GM18870 (cell line): Measurements from ENCODE around the gene GLRX2.
"Not testable (repeated sequence)": the region's sequence is repeated elsewhere in the genome, so short reads cannot be mapped to it uniquely, and the experiment has no call there.

ENCODE experiments used
- ATAC-seq: cut with Tn5 transposase; IDR thresholded peaks from one replicate; pipeline ENCODE4 v1.9.1; 2021; ENCODE audit warnings: moderate library complexity; ENCODE audit not compliant: unreplicated experiment

The GLRX2 gene

GRCh38 chr1:193104907-193105820, at the start of gene GLRX2:
TSS of gene GLRX2 (minus strand) at chr1:193105414. CDS start at chr1:193105382, 32 bp downstream.
- peak; percentile 78 for ATAC-seq

GRCh38 chr1:193144999-193145398, 39.8 kb upstream of the GLRX2 start:
- ATAC-seq, result no peak

DNA sequence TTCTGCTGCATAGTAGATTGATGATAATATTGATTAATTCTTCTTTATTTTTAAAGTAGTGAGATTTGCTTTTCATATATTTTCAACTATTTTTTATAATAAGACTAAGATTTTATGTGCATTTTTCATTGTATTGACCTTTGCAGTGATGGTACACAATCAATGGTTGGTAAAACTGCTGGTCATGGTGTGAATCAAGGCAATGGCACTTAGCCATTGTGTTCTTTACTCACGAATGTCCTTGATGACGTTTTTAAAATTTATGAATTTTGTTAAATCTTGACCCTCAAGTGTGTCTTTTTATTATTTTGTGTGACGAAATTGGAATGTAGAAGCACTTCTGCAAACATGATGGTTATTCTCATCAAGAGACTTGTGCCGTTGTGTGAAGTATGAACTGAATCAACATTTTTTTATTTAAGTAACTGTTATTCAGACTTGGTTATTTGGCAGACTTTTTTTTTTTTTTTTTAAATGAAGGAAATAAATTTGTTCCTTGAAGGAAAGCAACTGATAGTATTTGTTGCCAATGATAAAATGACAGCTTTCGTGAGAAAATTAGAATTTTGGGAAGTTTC, 39.2 kb upstream of the GLRX2 start:
- ATAC-seq, result no peak

- no peak for ATAC-seq
Observed at GRCh38 chr1:193143285-193143684, 38.1 kb upstream of the GLRX2 start.

GRCh38 chr1:193142409-193142808, 37.2 kb upstream of the GLRX2 start:
- ATAC-seq, result no peak

- ATAC-seq, result no peak
Observed at GRCh38 chr1:193141804-193142203, 36.6 kb upstream of the GLRX2 start.

GRCh38 chr1:193140254-193140653, 35.0 kb upstream of the GLRX2 start:
- ATAC-seq, result no peak

- ATAC-seq, result no peak
Observed at GRCh38 chr1:193131266-193131860, 26.1 kb upstream of the GLRX2 start.

- ATAC-seq, result no peak
Observed at GRCh38 chr1:193125369-193125768, 20.2 kb upstream of the GLRX2 start.

GRCh38 chr1:193123751-193124150, 18.5 kb upstream of the GLRX2 start:
- no peak for ATAC-seq

- ATAC-seq, result peak; percentile 92
Observed at GRCh38 chr1:193121616-193122593, 16.7 kb upstream of the GLRX2 start, which contains the start of gene CDC73. TSS of gene CDC73 (plus strand) at chr1:193122031. CDS start at chr1:193122201, 170 bp downstream.

DNA sequence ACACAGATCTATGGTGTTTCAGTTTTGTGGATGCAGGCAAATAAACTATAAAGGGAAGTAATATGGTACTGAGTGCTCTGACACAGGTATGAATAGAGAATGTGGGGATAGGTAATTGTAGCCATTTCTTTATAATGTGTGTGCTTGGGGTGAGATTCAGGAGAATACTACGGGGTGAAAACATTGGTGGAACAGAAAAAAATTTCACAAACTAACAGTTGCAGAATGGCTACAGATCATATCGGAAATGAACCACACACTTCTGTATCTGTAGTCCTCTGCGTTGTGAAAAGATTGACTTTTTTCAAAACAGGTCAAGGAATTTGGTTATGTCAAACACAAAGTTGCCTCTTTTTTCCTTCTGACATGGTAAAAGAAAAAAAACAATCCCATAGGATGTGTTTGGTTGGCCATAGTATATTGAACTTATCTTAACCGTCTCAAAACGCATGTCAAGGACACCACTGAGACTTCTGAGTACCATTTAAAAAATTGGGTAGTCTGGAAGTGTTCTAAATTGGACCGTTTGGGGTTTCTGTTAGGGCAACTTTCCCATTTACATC, 15.5 kb upstream of the GLRX2 start:
- no peak for ATAC-seq

DNA sequence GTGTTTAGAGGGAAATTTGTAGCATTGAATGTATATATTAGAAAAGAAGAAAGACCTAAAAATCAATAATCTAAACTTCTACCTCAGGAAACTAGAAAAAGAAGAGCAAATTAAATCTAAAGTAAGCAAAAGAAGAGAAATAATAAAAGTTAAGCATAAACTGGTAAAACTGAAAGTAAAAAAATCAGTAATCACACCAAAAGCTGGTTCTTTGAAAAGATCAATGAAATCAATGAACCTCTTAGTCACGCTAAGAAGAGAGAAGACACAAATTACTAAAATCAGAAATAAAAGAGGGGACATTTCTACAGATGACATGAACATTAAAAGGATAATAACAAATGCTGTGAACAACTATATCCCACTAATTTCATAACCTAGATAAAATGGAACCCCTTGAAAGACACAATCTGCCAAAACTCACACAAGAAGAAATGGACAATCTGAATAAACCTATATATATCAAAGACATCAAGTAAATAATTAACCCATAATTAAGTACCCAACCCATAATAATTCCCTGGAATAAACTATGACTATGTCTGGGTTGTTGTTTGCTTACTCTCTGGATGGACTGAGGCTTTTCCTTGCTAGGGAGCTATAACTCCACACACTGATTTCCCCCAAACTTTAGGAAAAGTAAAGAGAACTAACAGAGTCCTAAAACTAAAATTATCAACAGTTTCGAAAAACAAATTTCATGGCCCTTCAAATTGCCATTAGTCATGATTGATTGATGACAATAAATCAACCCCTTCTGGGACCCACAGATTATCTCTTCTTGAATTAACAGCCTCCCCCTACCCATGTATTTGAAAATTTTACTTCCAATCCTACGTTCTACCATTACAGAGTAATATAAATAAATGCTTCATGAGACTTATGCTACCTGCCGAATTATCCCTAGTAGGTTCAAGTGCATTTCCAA, 13.9 kb upstream of the GLRX2 start:
- ATAC-seq, result no peak

- ATAC-seq, result no peak
Observed at GRCh38 chr1:193118194-193118593, 13.0 kb upstream of the GLRX2 start.

DNA sequence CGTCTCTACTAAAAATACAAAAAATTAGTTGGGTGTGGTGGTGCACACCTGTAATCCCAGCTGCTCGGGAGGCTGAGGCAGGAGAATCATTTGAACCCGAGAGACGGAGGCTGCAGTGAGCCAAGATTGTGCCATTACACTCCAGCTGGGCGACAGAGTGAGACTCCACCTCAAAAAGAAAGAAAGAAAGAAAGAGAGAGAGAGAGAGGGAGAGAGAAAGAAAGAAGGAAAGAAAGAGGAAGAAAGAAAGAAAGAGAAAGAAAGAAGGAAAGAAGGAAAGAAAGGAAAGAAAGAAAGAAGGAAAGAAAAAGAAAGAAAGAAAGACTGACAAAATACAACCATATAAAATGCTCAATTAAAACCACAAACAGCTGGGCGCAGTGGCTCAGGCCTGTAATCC, 12.0 kb upstream of the GLRX2 start:
- not testable (repeated sequence) for ATAC-seq

DNA sequence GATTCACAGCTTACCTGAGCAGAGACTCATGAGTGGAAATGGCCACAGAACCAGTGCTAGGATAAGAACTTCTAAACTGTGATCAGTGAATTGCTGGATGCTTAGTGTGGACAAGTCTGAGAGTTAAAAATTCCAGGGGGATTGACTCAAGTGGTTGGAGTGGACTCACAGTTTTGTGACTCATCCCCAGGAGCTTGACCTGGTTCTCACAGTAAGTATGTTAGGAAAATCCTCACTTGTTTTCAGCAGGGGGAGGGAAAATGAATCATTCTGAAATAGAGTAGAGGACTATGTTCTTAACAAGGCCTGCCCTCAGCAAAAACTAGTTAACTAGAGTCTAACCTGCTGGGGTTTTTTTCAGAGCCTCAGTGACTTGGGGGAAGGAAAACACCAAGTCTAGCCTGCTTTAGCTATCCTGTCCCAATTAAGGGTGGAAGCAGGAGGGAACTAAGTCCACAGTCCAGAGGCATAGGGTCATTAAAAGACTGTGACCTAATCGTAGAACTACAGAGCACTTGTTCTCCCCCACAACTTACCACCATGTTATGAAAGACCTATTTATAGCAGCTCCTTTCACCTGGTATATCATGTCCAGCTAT, 10.5 kb upstream of the GLRX2 start:
- ATAC-seq, result no peak

DNA sequence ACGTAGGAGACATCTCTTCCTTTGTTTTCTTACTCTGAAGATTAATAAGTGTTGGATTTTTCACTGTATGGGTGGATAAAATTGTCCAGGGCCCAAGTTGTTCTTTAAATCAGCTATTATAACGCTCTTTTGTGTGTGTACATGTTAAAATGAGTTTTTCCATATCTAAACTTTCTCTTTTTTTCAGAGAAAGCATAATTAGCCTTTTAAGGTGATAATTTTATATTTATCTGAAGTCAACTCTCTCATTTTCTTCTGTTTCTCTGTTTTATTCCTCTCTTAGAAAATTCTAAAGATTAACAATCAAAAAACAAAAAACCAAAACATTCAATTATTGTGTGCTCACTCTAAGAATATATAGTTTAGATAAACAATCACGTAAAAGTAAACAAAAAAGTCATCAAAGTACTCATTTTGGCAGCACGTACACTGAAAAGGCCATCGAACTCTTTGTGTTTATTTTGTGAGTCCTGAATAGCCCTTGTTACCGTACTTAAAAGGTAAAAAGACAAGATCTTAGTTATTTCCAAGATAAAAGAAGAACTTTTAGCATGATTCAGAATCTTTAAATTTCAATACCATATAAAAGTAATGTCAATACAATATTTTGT, 9.4 kb upstream of the GLRX2 start:
- ATAC-seq, result no peak

DNA sequence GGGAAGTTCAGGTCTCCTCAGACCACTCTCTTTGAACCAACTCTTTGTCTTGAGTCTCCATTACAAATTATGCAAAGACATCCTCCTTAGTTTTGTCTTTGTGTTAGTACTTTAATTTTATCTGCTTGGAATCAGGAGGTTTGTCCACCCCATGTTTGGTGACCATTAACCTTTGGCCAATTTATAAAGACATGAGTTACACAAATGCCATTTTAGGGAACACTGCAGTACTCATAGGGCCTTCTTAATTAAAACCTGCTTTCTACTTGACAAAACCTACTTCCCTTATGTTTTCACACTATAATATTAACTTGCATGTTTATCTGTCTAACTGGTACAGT, 8.7 kb upstream of the GLRX2 start:
- no peak for ATAC-seq
